ENCODE data around the gene MSRB3. TPM values are rescaled to one million over a fixed set of nuclear protein-coding genes. Genes with fewer than 3 reads are reported as not detected.
"Not testable (repeated sequence)": the region's sequence is repeated elsewhere in the genome, so short reads cannot be mapped to it uniquely, and the experiment has no call there.

Gene MSRB3
- total RNA-seq, 4 donors from 2014 or later, result 219 to 336 (median 299) TPM

DNA sequence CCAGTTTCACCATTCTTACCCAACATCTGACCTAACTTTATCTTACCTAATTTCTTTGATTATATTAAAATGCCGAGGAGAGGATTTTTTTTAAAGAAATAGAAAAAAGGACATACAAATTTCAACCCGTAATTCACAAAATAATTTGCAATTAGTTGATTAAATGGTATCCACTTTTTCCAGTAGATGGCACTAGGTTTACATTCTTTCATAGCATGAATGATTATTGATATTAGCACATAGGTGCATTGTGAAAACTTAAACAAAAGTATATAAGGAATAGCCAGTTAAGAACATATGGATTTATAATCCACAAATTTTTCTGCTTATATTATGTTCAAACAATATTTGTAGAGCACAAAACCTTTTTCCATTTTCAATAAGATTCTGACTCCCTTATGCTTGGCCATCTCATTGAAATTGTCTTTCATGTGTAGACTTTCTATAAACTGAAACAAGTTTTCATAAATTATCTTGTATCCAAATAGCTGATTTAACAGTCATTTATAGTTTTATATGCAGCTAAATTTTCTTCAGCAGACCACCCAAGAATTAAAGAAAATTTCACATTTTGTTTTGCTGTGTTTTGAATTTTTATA, 35.3 kb downstream of the MSRB3 start:
- Histone ChIP-seq H3K36me3 (peaks cover 0 to 11% of the 10 kb centered on the region in 2 donors), H3K27me3 (no peaks in the 10 kb centered on the region), H3K4me3 (no peak overlapping the region), H3K4me1 (peaks cover 0 to 39% (median under 1%) of the 10 kb centered on the region in 3 donors), H3K27ac (no peak overlapping the region), H3K9me3 (no peaks in the 10 kb centered on the region)
- 8 to 23% methylated on average over 2 of the region's 2 CpGs for WGBS, 2 donors (ENCODE audit: low coverage in 1 of 2)
- ATAC-seq, result no peak
- TF ChIP-seq EP300 (IDR thresholded peaks at IDR 0.05) (no peak), POLR2AphosphoS5 (IDR thresholded peaks at IDR 0.05) (no peak), POLR2A (IDR thresholded peaks at IDR 0.05) (no peak)
- TF ChIP-seq, protein P1, sequence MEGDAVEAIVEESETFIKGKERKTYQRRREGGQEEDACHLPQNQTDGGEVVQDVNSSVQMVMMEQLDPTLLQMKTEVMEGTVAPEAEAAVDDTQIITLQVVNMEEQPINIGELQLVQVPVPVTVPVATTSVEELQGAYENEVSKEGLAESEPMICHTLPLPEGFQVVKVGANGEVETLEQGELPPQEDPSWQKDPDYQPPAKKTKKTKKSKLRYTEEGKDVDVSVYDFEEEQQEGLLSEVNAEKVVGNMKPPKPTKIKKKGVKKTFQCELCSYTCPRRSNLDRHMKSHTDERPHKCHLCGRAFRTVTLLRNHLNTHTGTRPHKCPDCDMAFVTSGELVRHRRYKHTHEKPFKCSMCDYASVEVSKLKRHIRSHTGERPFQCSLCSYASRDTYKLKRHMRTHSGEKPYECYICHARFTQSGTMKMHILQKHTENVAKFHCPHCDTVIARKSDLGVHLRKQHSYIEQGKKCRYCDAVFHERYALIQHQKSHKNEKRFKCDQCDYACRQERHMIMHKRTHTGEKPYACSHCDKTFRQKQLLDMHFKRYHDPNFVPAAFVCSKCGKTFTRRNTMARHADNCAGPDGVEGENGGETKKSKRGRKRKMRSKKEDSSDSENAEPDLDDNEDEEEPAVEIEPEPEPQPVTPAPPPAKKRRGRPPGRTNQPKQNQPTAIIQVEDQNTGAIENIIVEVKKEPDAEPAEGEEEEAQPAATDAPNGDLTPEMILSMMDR (IDR thresholded peaks at IDR 0.05), result peak in 2 of 4 experiments; percentile 23 to 40

DNA sequence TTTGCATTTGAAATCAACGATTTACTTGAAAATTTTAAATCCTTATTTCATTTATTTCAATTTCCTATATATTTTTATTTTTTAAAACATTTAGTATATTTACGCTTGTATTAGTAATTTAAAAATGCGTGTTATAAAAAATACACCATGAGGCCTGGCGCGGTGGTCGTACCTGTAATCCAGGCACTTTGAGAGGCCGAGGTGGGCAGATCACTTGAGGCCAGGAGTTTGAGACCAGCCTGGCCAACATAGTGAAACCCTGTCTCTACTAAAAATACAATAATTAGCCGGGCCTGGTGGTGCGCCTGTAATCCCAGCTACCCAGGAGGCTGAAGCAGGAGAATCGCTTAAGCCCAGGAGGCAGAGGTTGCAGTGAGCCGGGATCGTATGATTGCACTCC, 36.8 kb downstream of the MSRB3 start:
- H3K9me3 ChIP-seq, H3K4me3 ChIP-seq, H3K27me3 ChIP-seq, H3K36me3 ChIP-seq, ATAC-seq, H3K27ac ChIP-seq: not testable (repeated sequence)
- peaks cover 0 to 32% (median 0%) of the 10 kb centered on the region in 3 donors for H3K4me1 ChIP-seq
- WGBS, 2 donors (ENCODE audit: low coverage in 1 of 2), result 85 to 87% methylated on average over 11 to 12 of the region's 12 CpGs

DNA sequence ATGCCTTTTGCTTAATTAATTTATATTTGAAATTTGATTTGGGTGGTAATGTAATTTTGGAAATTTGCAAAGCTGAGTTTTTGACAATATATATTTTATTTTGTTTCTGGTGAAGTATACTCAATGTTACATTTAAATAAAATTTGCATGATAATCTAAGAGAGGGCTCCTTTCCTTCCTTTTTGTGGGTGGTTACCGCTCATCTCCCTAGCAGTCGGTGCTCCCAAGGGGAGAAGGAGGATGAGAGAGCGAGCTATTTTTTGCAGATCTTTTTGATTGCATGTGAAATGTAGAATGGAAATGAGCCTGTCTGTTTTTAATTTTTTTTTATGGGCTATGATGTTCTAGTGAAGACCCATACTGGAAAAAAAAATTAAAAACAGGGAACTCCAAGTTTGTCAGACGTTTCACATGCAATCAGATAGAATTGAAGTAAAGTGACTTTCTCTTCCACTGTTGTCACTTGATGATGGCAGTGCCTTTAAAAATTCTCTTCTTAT, 39.8 kb downstream of the MSRB3 start:
- no peak for TF ChIP-seq POLR2A (IDR thresholded peaks at IDR 0.05)
- TF ChIP-seq EP300 (IDR thresholded peaks at IDR 0.05), result no peak
- no peak for TF ChIP-seq POLR2AphosphoS5 (IDR thresholded peaks at IDR 0.05)
- TF ChIP-seq, protein P1 (IDR thresholded peaks at IDR 0.05), result no peak
- H3K4me3 ChIP-seq, result no peak overlapping the region
- no peaks in the 10 kb centered on the region for H3K9me3 ChIP-seq
- peaks cover 0 to 26% (median 5%) of the 10 kb centered on the region in 3 donors for H3K4me1 ChIP-seq
- H3K36me3 ChIP-seq, result peaks cover 0 to 6% of the 10 kb centered on the region in 2 donors
- no peak for ATAC-seq
- H3K27ac ChIP-seq, result no peak overlapping the region
- WGBS, 2 donors (ENCODE audit: low coverage in 1 of 2), result 76 to 100% methylated on average over 1 to 4 of the region's 4 CpGs
- H3K27me3 ChIP-seq, result no peaks in the 10 kb centered on the region

DNA sequence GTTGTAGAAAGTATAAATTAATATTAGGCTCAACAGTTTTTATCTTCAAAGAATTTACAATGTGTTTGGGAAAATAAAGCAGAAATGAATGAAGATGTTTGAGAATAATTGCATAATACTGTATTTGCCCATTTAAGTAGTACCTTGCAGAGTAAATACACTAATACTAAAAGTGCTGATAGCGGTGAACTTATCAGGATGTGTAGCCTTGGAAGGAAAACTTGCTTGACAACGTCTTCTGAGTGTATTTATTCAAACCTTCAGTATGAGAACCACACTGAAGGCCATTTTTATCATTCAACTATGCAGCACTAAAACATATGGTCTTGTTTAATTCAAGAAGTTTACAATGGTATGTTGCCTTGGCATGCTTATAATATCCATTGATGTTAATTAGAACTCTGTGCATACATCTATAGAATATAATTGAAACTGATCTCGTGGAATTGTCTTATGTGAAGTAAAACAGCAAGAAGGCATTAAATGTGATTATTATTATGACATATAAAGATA, 41.3 kb downstream of the MSRB3 start:
- Histone ChIP-seq H3K27me3 (no peaks in the 10 kb centered on the region), H3K27ac (no peak overlapping the region), H3K36me3 (peaks cover 0 to 6% of the 10 kb centered on the region in 2 donors), H3K9me3 (no peaks in the 10 kb centered on the region), H3K4me1 (peaks cover 0 to 30% (median 5%) of the 10 kb centered on the region in 3 donors), H3K4me3 (no peak overlapping the region)
- TF ChIP-seq, protein P1 (IDR thresholded peaks at IDR 0.05), result no peak
- TF ChIP-seq POLR2AphosphoS5 (IDR thresholded peaks at IDR 0.05), result no peak
- TF ChIP-seq EP300 (IDR thresholded peaks at IDR 0.05), result no peak
- no peak for TF ChIP-seq POLR2A (IDR thresholded peaks at IDR 0.05)
- no peak for ATAC-seq
- WGBS, 2 donors (ENCODE audit: low coverage in 1 of 2), result 68 to 70% methylated on average over 3 of the region's 3 CpGs

DNA sequence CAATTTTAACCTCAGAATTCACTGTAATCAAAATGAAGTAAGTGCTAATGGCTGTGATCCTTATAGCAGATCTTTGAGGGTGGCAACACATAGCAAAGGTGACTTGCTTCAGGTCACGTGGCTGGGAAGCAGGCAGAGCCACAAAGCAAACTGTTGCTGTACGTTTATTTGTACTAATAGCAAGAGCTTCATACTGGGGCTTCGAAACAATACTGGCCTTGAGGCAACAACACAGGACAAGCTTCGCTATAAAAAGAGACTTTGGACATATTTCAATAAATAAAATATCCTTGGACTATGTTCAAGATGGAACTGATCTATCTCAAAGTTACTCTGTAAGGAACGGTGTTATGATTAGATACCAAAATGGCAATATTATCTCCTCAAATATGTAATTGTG, 44.6 kb downstream of the MSRB3 start:
- H3K4me1 ChIP-seq, result peaks cover 3 to 48% (median 16%) of the 10 kb centered on the region in 3 donors
- WGBS, 2 donors (ENCODE audit: low coverage in 1 of 2), result 31 to 37% methylated on average over 5 of the region's 5 CpGs
- no peak for ATAC-seq

More for the DNA sequence above, 44.6 kb downstream of the MSRB3 start:
- H3K9me3 ChIP-seq, result no peaks in the 10 kb centered on the region
- H3K4me3 ChIP-seq, result no peak overlapping the region
- H3K36me3 ChIP-seq, result no peaks in the 10 kb centered on the region
- no peak overlapping the region for H3K27ac ChIP-seq
- H3K27me3 ChIP-seq, result no peaks in the 10 kb centered on the region
- TF ChIP-seq POLR2AphosphoS5 (IDR thresholded peaks at IDR 0.05) (no peak), EP300 (IDR thresholded peaks at IDR 0.05) (no peak), POLR2A (IDR thresholded peaks at IDR 0.05) (no peak)
- TF ChIP-seq, protein P1 (IDR thresholded peaks at IDR 0.05), result no peak

Data from gastroesophageal sphincter (tissue), 4 donors.